Right atrium auricular region (tissue), 2 donors: Measurements from ENCODE around the gene C1orf226. TPM values are rescaled to one million over a fixed set of nuclear protein-coding genes. Genes with fewer than 3 reads are reported as not detected.

Experiments used
- DNase-seq: peaks from one replicate; pipeline ENCODE4 v3.0.0-alpha.2; 2019; ENCODE audit warnings: low spot score
- H3K27ac ChIP-seq, 2 donors: fragments of 200-600 bp; sonication (generic); 1 replicate in 1 of 2; 2 replicates in 1 of 2; pipeline ENCODE4 v1.5.1; 2016 to 2019
- H3K27me3 ChIP-seq, 2 donors: fragments of 200-600 bp; sonication (generic); one replicate each; pipeline versions ENCODE4 v1.5.1 to v1.6.0; 2017 to 2019
- H3K36me3 ChIP-seq: fragments of 200-600 bp; sonication (generic); one replicate; pipeline ENCODE4 v1.5.1; 2016
- H3K4me1 ChIP-seq, 2 donors: fragments of 200-600 bp; sonication (generic); one replicate each; pipeline versions ENCODE4 v1.5.1 to v1.6.0; 2017 to 2019
- H3K4me3 ChIP-seq, 2 donors: fragments of 200-600 bp; sonication (generic); 1 replicate in 1 of 2; 2 replicates in 1 of 2; pipeline ENCODE4 v1.5.1; 2017 to 2019; ENCODE audit warnings: mild to moderate bottlenecking in 1 of 2, moderate library complexity in 1 of 2
- H3K9me3 ChIP-seq, 2 donors: fragments of 200-600 bp; sonication (generic); one replicate each; pipeline ENCODE4 v1.5.1; 2019
- total RNA-seq, 2 donors: library from RNA; depleted of rRNA; stranded (reverse); fragments of >200 nt; gene quantifications; one replicate each; pipeline ENCODE4 v1.1.0, GENCODE V29; 2016
- TF ChIP-seq, protein P1 (sequence below), 2 donors: fragments of 200-600 bp; sonication (generic); IDR thresholded peaks; one replicate each; pipeline ENCODE4 v1.5.1; 2019; ENCODE audit warnings: antibody characterized with exemption in 2 of 2

The C1orf226 gene
- total RNA-seq, 2 donors from 2014 or later = 3.0 to 7.0 TPM

DNA sequence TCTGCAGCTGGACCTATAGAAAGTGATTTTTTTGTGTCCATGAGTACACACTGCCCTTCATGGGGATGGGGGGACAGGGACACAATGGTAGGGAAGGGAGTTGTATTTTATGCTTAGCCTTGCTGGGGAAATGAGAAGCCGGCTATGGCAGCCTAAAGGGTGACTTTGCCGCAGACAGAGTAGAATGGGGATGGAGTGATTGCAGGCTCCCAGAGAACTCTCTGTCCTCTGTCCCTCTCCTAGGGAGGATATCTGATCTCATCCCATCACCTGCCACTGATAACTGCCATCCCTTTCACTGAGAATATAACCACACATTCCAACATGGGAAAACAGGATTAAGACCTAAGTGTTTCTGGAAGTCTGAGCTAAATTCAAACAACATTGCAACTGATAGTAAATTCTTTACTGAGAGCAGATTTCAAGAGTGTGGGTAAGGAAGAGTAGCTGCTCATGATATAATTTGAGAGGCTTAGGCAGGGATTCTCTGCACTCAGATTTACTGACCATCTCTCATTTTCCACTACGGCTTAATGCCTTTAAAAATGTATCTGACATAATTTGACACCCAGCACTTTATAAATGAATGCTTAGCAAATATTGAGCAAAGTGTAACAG is 16.5 kb downstream of the C1orf226 start:
- Histone ChIP-seq H3K4me3 (no peak overlapping the region), H3K27me3 (no peaks in the 10 kb centered on the region)
- TF ChIP-seq, protein P1, sequence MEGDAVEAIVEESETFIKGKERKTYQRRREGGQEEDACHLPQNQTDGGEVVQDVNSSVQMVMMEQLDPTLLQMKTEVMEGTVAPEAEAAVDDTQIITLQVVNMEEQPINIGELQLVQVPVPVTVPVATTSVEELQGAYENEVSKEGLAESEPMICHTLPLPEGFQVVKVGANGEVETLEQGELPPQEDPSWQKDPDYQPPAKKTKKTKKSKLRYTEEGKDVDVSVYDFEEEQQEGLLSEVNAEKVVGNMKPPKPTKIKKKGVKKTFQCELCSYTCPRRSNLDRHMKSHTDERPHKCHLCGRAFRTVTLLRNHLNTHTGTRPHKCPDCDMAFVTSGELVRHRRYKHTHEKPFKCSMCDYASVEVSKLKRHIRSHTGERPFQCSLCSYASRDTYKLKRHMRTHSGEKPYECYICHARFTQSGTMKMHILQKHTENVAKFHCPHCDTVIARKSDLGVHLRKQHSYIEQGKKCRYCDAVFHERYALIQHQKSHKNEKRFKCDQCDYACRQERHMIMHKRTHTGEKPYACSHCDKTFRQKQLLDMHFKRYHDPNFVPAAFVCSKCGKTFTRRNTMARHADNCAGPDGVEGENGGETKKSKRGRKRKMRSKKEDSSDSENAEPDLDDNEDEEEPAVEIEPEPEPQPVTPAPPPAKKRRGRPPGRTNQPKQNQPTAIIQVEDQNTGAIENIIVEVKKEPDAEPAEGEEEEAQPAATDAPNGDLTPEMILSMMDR (IDR thresholded peaks at IDR 0.05) = no peak

DNA sequence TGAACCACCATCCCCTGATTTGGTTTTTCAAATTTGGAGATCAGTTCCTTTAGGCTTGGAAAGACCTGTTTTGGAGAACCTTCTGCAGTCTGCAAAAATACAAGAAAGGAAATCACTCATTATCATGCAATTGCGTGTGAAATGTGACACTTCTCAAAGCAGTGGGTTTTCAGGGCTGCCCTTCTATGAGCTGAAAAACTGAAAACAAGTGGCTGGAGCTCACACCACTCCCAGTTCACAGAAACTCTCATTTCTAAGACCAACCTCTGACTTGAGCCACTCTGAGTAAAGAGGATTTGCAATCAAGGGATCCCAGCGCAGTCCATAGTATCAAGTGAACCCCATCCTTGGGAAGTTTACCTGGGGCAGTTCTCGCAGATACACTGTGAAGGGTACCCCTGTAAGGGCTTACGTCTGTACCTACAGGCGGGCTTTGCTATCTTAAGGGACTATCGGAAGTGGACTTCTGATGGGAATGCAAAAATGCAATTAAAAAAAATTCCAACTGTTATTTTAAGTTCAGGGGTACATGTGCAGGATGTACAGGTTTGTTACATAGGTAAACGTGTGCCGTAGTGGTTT is 17.6 kb downstream of the C1orf226 start:
- no peak overlapping the region for H3K4me3 ChIP-seq
- no peaks in the 10 kb centered on the region for H3K4me1 ChIP-seq
- no peaks in the 10 kb centered on the region for H3K27me3 ChIP-seq
- H3K9me3 ChIP-seq = no peaks in the 10 kb centered on the region
- no peak overlapping the region for H3K27ac ChIP-seq
- TF ChIP-seq, protein P1 (IDR thresholded peaks at IDR 0.05) = no peak
- H3K36me3 ChIP-seq = no peaks in the 10 kb centered on the region
- no peak for DNase-seq

More for the DNA sequence above, 16.5 kb downstream of the C1orf226 start:
- Histone ChIP-seq H3K36me3 (no peaks in the 10 kb centered on the region), H3K27ac (no peak overlapping the region), H3K4me1 (no peaks in the 10 kb centered on the region), H3K9me3 (no peaks in the 10 kb centered on the region)
- DNase-seq = no peak

DNA sequence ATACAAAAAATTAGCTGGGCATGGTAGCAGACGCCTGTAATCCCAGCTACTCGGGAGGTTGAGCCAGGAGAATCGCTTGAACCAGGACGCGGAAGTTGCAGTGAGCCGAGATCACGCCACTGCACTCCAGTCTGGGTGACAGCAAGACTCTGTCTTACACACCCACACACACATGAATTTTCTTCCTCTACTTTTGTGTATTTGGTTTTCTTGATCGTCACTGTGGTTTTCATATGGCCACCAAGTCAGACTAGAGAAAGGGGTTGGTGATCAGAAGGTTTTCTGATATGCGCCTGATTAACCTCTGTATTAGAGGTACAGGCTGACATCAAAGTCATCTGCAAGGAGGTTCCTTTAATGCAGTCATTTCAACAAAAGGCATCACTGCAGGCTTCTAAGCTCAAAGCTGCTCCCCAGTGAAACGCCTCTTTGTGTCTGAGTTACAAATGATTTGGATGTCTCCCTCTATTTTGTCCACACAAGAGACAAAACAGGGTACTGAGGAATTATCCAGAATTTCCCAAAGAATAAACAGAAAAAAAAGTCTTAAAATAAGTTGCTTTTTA is 19.3 kb downstream of the C1orf226 start:
- DNase-seq = no peak
- Histone ChIP-seq H3K27me3 (no peaks in the 10 kb centered on the region), H3K27ac (no peak overlapping the region), H3K4me1 (no peaks in the 10 kb centered on the region), H3K9me3 (no peaks in the 10 kb centered on the region), H3K36me3 (no peaks in the 10 kb centered on the region), H3K4me3 (no peak overlapping the region)
- TF ChIP-seq, protein P1 (IDR thresholded peaks at IDR 0.05) = no peak

DNA sequence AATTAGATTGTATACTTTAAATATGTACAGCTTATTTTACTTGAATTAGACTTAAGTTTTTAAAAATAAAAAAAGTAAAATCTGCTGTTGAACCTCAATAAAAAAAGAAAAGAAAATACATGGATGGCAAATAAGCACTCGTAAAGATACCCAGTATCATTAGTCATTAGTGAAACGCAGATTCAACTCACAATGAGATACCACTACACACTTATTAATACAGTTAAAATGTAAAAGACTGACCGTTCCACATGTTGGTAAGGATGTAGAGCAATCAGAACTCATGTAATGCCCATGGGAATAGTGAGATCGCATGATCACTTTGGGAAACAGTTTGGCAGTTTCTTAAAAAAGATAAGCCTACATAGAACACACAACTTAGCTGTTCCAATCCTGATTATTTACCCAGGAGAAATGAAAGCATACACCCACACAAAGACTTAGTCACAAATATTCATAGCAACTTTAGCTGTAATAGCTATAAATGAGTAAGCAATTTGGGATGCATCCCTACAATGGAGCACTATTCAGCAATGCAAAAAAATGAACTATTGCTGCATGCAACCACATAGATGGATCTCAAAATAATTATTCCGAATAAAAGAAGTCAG is 23.1 kb downstream of the C1orf226 start:
- no peaks in the 10 kb centered on the region for H3K4me1 ChIP-seq
- no peaks in the 10 kb centered on the region for H3K36me3 ChIP-seq
- H3K27ac ChIP-seq = no peak overlapping the region
- TF ChIP-seq, protein P1 (IDR thresholded peaks at IDR 0.05) = no peak
- H3K27me3 ChIP-seq = no peaks in the 10 kb centered on the region
- H3K9me3 ChIP-seq = no peaks in the 10 kb centered on the region
- H3K4me3 ChIP-seq = no peak overlapping the region
- no peak for DNase-seq

DNA sequence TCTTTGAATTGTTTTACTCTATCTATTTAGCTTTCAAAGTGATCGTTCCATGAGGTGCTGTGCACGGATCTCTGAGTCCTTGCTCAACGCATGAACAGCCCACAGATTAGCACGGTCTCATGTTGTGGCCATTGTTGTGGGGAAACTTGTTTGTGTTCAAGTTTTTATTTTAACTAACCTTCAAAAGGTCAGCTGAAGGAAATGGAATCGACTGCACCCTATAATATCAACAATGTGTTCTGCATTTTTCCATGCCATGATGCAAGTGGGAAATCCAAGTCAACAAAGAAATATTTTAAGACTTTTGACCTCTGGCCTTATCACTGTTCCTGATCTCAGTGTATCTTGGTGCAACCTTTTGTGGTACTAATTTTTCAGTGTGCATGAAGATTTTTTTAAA is 24.3 kb downstream of the C1orf226 start:
- DNase-seq = no peak
- TF ChIP-seq, protein P1 (IDR thresholded peaks at IDR 0.05) = no peak
- no peaks in the 10 kb centered on the region for H3K4me1 ChIP-seq
- no peaks in the 10 kb centered on the region for H3K36me3 ChIP-seq
- no peaks in the 10 kb centered on the region for H3K27me3 ChIP-seq
- no peak overlapping the region for H3K27ac ChIP-seq
- H3K4me3 ChIP-seq = no peak overlapping the region
- H3K9me3 ChIP-seq = no peaks in the 10 kb centered on the region
